GM10248 (cell line): ENCODE data around the gene POMP.

ENCODE experiments used
- CTCF ChIA-PET: fragments of 300-600 bp; sonication (Branson Sonifier 250); formaldehyde crosslinking; extraction: SDS; loops from one replicate; lab custom pipeline; 2021; ENCODE audit warnings: antibody characterized with exemption; lab: Yijun Ruan, JAX
- POLR2A ChIA-PET: fragments of 350-650 bp; sonication (Branson Sonifier 250); formaldehyde crosslinking; extraction: SDS; loops from one replicate; lab custom pipeline; 2020; ENCODE audit warnings: antibody characterized with exemption; lab: Yijun Ruan, JAX
- DNase-seq: peaks from one replicate; pipeline ENCODE4 v3.0.0; 2012; ENCODE audit errors: extremely low spot score
- CTCF ChIP-seq: IDR thresholded peaks from 2 replicates; pipeline ENCODE4 v1.5.1; 2012; ENCODE audit warnings: mild to moderate bottlenecking, low read depth; ENCODE audit errors: extremely low read depth, missing control alignments, control extremely low read depth

Gene POMP

GRCh38 chr13:28714651-28715050, 55.7 kb downstream of the POMP start:
- TF ChIP-seq CTCF, result no peak
- ChIA-PET CTCF (interaction anchor here (2.2 kb wide), 1 partner anchor 15 kb away, joined by 5 read pairs; no protein-coding TSS in a partner anchor), POLR2A (no interaction called here)
- no peak for DNase-seq

GRCh38 chr13:28716511-28716910, 57.6 kb downstream of the POMP start:
- ChIA-PET POLR2A (no interaction called here), CTCF (interaction anchor here (2.2 kb wide), 1 partner anchor 13 kb away, joined by 5 read pairs; no protein-coding TSS in a partner anchor)
- no peak for TF ChIP-seq CTCF
- no peak for DNase-seq

GRCh38 chr13:28717170-28717569, 58.2 kb downstream of the POMP start:
- no peak for TF ChIP-seq CTCF
- CTCF ChIA-PET, result interaction anchor here (3.6 kb wide), 1 partner anchor 12 kb away, joined by 15 read pairs; no protein-coding TSS in a partner anchor
- POLR2A ChIA-PET, result interaction anchor here (0.7 kb wide), 1 partner anchor 76 kb away, joined by 5 read pairs; no protein-coding TSS in a partner anchor
- no peak for DNase-seq

- no peak for TF ChIP-seq CTCF
- ChIA-PET POLR2A (no interaction called here), CTCF (interaction anchor here (3.6 kb wide), 1 partner anchor 11 kb away, joined by 15 read pairs; no protein-coding TSS in a partner anchor)
- DNase-seq, result no peak
These were observed 59.2 kb downstream of the POMP start for GRCh38 chr13:28718196-28718542.

- CTCF ChIA-PET, result interaction anchor here (0.7 to 3.6 kb wide), 2 partner anchors 10 to 33 kb away, joined by 3 to 15 read pairs; no protein-coding TSS in a partner anchor
- POLR2A ChIA-PET, result no interaction called here
- peak; percentile 99 for DNase-seq
- peak; percentile 13 for TF ChIP-seq CTCF
These were observed 59.8 kb downstream of the POMP start, which contains the start of gene SLC46A3 for GRCh38 chr13:28718543-28719226. SLC46A3 (minus strand) TSS chr13:28718970; CDS start chr13:28717998, 972 bp downstream.

- DNase-seq, result no peak
- ChIA-PET POLR2A (interaction anchor here (0.6 kb wide), 1 partner anchor 581 kb away, joined by 4 read pairs; no protein-coding TSS in a partner anchor), CTCF (interaction anchor here (0.7 to 3.6 kb wide), 2 partner anchors 9 to 32 kb away, joined by 3 to 15 read pairs; no protein-coding TSS in a partner anchor)
- TF ChIP-seq CTCF, result no peak
These were observed 60.5 kb downstream of the POMP start for GRCh38 chr13:28719227-28720055.
